ENCODE measurements around the gene LAIR2. TPM values are rescaled to one million over a fixed set of nuclear protein-coding genes. Genes with fewer than 3 reads are reported as not detected.

Gene LAIR2
- total and polyA plus RNA-seq, 2 donors (not counting 1 experiment from before 2014, with no cell fraction given): not detected

GRCh38 chr19:54536956-54537355 lies 34.3 kb downstream of the LAIR2 start:
- H3K9me3 ChIP-seq (ENCODE audit: control insufficient read depth, insufficient read depth, low read depth, low read length): no peaks in the 10 kb centered on the region
- H2AFZ ChIP-seq (ENCODE audit: low read length): no peak overlapping the region
- H3K27ac ChIP-seq (ENCODE audit: insufficient read depth, low read length): no peak overlapping the region
- H3K4me1 ChIP-seq (ENCODE audit: control insufficient read depth, extremely low read depth, insufficient read depth, low read length): no peaks in the 10 kb centered on the region
- TF ChIP-seq CTCF (conservative IDR thresholded peaks at IDR 0.05 in 1 of 2, IDR thresholded peaks at IDR 0.05 in 1 of 2; ENCODE audit: low read depth in 1 of 2, low read length in 2 of 2) (no peak), EZH2 (IDR thresholded peaks at IDR 0.05; ENCODE audit: low read length, missing control alignments) (no peak)
- H3K79me2 ChIP-seq (ENCODE audit: control insufficient read depth, insufficient read depth, low read length): no peaks in the 10 kb centered on the region
- DNase-seq (ENCODE audit: low read depth in 2 of 2): no peak
- H3K36me3 ChIP-seq (ENCODE audit: control insufficient read depth, insufficient read depth, low read length): no peaks in the 10 kb centered on the region
- H3K9ac ChIP-seq (ENCODE audit: insufficient read depth, low read length): no peak overlapping the region
- no peaks in the 10 kb centered on the region for H4K20me1 ChIP-seq (ENCODE audit: control insufficient read depth, extremely low read depth, insufficient read depth, low read length)
- no peak overlapping the region for H3K4me2 ChIP-seq (ENCODE audit: extremely low read depth, insufficient read depth, low read length)
- no peaks in the 10 kb centered on the region for H3K27me3 ChIP-seq (ENCODE audit: control insufficient read depth, insufficient read depth, low read length)
- H3K4me3 ChIP-seq (replicated peaks in 1 of 4; ENCODE audit: control extremely low read depth in 1 of 4, insufficient read depth in 1 of 4, low read depth in 3 of 4, low read length in 4 of 4): no peak overlapping the region

- DNase-seq (ENCODE audit: low read depth in 2 of 2): no peak
- Histone ChIP-seq H3K36me3 (ENCODE audit: control insufficient read depth, insufficient read depth, low read length) (no peaks in the 10 kb centered on the region), H3K9ac (ENCODE audit: insufficient read depth, low read length) (no peak overlapping the region), H3K27me3 (ENCODE audit: control insufficient read depth, insufficient read depth, low read length) (no peaks in the 10 kb centered on the region), H4K20me1 (ENCODE audit: control insufficient read depth, extremely low read depth, insufficient read depth, low read length) (no peaks in the 10 kb centered on the region), H3K4me1 (ENCODE audit: control insufficient read depth, extremely low read depth, insufficient read depth, low read length) (no peaks in the 10 kb centered on the region), H3K27ac (ENCODE audit: insufficient read depth, low read length) (no peak overlapping the region), H2AFZ (ENCODE audit: low read length) (no peak overlapping the region), H3K9me3 (ENCODE audit: control insufficient read depth, insufficient read depth, low read depth, low read length) (no peaks in the 10 kb centered on the region), H3K4me2 (ENCODE audit: extremely low read depth, insufficient read depth, low read length) (no peak overlapping the region), H3K4me3 (replicated peaks in 1 of 4; ENCODE audit: control extremely low read depth in 1 of 4, insufficient read depth in 1 of 4, low read depth in 3 of 4, low read length in 4 of 4) (no peak overlapping the region), H3K79me2 (ENCODE audit: control insufficient read depth, insufficient read depth, low read length) (no peaks in the 10 kb centered on the region)
- TF ChIP-seq CTCF (conservative IDR thresholded peaks at IDR 0.05 in 1 of 2, IDR thresholded peaks at IDR 0.05 in 1 of 2; ENCODE audit: low read depth in 1 of 2, low read length in 2 of 2) (no peak), EZH2 (IDR thresholded peaks at IDR 0.05; ENCODE audit: low read length, missing control alignments) (no peak)
Observed at GRCh38 chr19:54541712-54542111, 39.1 kb downstream of the LAIR2 start.

GRCh38 chr19:54548806-54549205 lies 46.2 kb downstream of the LAIR2 start:
- no peak overlapping the region for H3K9ac ChIP-seq (ENCODE audit: insufficient read depth, low read length)
- no peaks in the 10 kb centered on the region for H3K27me3 ChIP-seq (ENCODE audit: control insufficient read depth, insufficient read depth, low read length)
- TF ChIP-seq EZH2 (IDR thresholded peaks at IDR 0.05; ENCODE audit: low read length, missing control alignments) (no peak), CTCF (conservative IDR thresholded peaks at IDR 0.05 in 1 of 2, IDR thresholded peaks at IDR 0.05 in 1 of 2; ENCODE audit: low read depth in 1 of 2, low read length in 2 of 2) (no peak)
- H4K20me1 ChIP-seq (ENCODE audit: control insufficient read depth, extremely low read depth, insufficient read depth, low read length): no peaks in the 10 kb centered on the region
- peaks cover 3% of the 10 kb centered on the region for H3K9me3 ChIP-seq (ENCODE audit: control insufficient read depth, insufficient read depth, low read depth, low read length)
- H3K4me3 ChIP-seq (replicated peaks in 1 of 4; ENCODE audit: control extremely low read depth in 1 of 4, insufficient read depth in 1 of 4, low read depth in 3 of 4, low read length in 4 of 4): no peak overlapping the region
- H3K27ac ChIP-seq (ENCODE audit: insufficient read depth, low read length): no peak overlapping the region
- no peak overlapping the region for H2AFZ ChIP-seq (ENCODE audit: low read length)
- H3K36me3 ChIP-seq (ENCODE audit: control insufficient read depth, insufficient read depth, low read length): no peaks in the 10 kb centered on the region
- H3K79me2 ChIP-seq (ENCODE audit: control insufficient read depth, insufficient read depth, low read length): no peaks in the 10 kb centered on the region
- DNase-seq (ENCODE audit: low read depth in 2 of 2): no peak
- H3K4me1 ChIP-seq (ENCODE audit: control insufficient read depth, extremely low read depth, insufficient read depth, low read length): no peaks in the 10 kb centered on the region
- H3K4me2 ChIP-seq (ENCODE audit: extremely low read depth, insufficient read depth, low read length): no peak overlapping the region
